ENCODE measurements around the gene PARD3. TPM values are rescaled to one million over a fixed set of nuclear protein-coding genes. Genes with fewer than 3 reads are reported as not detected.
A peak's percentile ranks its signal among the peaks of the same experiment; 100 is the strongest.

Gene PARD3
- total RNA-seq, 1 experiment from 2014 or later: 57.4 TPM

DNA sequence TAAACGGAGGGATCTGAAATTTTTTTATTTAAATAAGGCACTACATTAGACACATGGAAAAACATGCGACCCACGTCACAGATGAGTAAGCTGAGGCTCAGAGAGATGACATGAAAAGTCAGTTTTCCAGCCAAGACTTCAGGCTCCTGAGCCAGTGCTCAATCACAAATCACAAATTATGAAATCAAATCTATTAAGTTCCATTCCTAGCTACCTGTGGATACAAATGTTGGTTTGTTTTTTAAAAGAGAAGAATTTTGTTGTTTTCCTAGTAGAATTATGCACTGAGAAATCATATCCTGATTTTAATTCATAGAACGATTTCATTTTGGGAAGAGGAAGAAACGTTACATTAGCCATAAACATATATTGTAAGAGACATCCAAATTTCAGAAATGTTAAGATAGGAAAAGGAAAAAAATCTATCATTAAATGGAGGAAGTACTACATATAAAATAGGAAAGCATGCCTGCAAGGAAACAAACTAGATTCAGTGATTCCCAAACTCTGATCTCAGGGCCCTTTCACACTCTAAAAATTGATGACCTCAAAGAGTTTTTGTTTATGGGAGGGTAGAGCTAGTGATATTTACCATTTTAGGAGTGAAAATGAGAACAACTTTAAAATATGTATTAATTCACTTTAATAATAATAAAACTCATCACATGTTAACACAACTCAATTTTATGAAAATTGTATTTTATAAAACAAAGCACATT is 340.4 kb downstream of the PARD3 start:
- no peak overlapping the region for H3K4me3 ChIP-seq
- no peak for DNase-seq
- H3K27ac ChIP-seq: no peak overlapping the region
- no peak overlapping the region for H2AFZ ChIP-seq
- no peaks in the 10 kb centered on the region for H3K79me2 ChIP-seq (ENCODE audit: low read depth)
- H3K9me2 ChIP-seq (ENCODE audit: insufficient read depth): no peaks in the 10 kb centered on the region
- POLR2A ChIA-PET (ENCODE audit: unreplicated experiment): no interaction called here
- no peaks in the 10 kb centered on the region for H3F3A ChIP-seq (ENCODE audit: insufficient read depth, low read depth)
- BruUV-seq (replicated peaks): no TSS peak
- H3K4me2 ChIP-seq: no peak overlapping the region
- CTCF ChIA-PET: no interaction called here
- H3K9me3 ChIP-seq (ENCODE audit: insufficient read depth, low read depth): no peaks in the 10 kb centered on the region
- no peaks in the 10 kb centered on the region for H3K27me3 ChIP-seq (ENCODE audit: insufficient read depth, low read depth)
- no peak for TF ChIP-seq EZH2 (IDR thresholded peaks at IDR 0.05; ENCODE audit: low read depth)
- no peak for TF ChIP-seq CTCF (conservative IDR thresholded peaks at IDR 0.05)
- H3K4me1 ChIP-seq (replicated peaks; ENCODE audit: insufficient read depth): no peaks in the 10 kb centered on the region
- intact Hi-C loops (cut with micrococcal nuclease; ENCODE audit: unreplicated experiment): no loop called here
- no peaks in the 10 kb centered on the region for H4K20me1 ChIP-seq (ENCODE audit: insufficient read depth)
- H3K36me3 ChIP-seq (ENCODE audit: low read depth): no peaks in the 10 kb centered on the region

- Histone ChIP-seq H3F3A (ENCODE audit: insufficient read depth, low read depth) (no peaks in the 10 kb centered on the region), H3K4me1 (replicated peaks; ENCODE audit: insufficient read depth) (no peaks in the 10 kb centered on the region), H3K79me2 (ENCODE audit: low read depth) (no peaks in the 10 kb centered on the region), H2AFZ (no peak overlapping the region), H3K27ac (no peak overlapping the region), H4K20me1 (ENCODE audit: insufficient read depth) (no peaks in the 10 kb centered on the region), H3K4me2 (no peak overlapping the region), H3K36me3 (ENCODE audit: low read depth) (no peaks in the 10 kb centered on the region), H3K9me3 (ENCODE audit: insufficient read depth, low read depth) (no peaks in the 10 kb centered on the region), H3K4me3 (no peak overlapping the region), H3K27me3 (ENCODE audit: insufficient read depth, low read depth) (no peaks in the 10 kb centered on the region), H3K9me2 (ENCODE audit: insufficient read depth) (no peaks in the 10 kb centered on the region)
- no peak for TF ChIP-seq EZH2 (IDR thresholded peaks at IDR 0.05; ENCODE audit: low read depth)
- TF ChIP-seq CTCF (conservative IDR thresholded peaks at IDR 0.05): no peak
- ChIA-PET CTCF (no interaction called here), POLR2A (ENCODE audit: unreplicated experiment) (no interaction called here)
- DNase-seq: peak in 1 of 2 experiments; percentile 52
- intact Hi-C loops (cut with micrococcal nuclease; ENCODE audit: unreplicated experiment): no loop called here
- BruUV-seq (replicated peaks): no TSS peak
These were observed 341.1 kb downstream of the PARD3 start for GRCh38 chr10:34474009-34474376.

DNA sequence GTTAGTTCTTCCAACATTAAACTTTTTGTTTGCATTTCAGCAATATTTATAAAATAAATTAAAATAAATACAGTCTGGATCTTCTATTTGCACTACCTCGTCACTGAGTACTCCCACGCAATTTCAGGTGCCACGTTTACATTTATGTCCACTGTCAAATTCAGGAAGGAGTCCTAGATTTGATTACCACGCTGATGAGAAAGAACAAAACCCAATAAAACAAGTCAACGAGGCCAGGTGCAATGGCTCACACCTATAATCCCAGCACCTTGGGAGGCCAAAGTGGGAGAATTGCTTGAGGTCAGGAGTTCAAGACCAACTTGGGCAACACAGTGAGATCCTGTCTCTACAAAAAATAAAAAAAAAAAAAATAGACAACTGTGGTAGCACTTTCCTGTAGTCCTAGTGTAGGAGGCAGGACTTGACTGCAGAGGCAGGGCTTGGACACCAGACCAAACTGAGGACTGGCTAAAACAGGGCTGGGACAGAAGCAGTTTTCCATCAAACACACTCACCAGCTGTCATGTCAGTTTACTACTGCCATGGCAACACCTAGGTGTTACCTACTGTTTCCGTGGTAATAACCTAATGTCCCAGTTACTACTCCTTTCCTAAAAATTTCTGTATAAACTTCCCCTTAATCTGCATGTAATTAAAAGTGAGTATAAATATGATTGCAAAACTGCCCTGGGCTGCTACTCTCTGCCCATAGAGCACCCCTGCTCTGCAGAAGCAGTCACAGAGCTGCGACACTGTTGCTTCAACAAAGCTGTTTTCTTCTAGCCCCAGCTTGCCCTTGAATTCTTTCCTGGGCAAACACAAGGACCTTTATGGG is 341.7 kb downstream of the PARD3 start:
- TF ChIP-seq EZH2 (IDR thresholded peaks at IDR 0.05; ENCODE audit: low read depth) (no peak), CTCF (conservative IDR thresholded peaks at IDR 0.05) (no peak)
- Histone ChIP-seq H3K79me2 (ENCODE audit: low read depth) (no peaks in the 10 kb centered on the region), H3F3A (ENCODE audit: insufficient read depth, low read depth) (no peaks in the 10 kb centered on the region), H3K4me3 (no peak overlapping the region), H4K20me1 (ENCODE audit: insufficient read depth) (no peaks in the 10 kb centered on the region), H3K9me2 (ENCODE audit: insufficient read depth) (no peaks in the 10 kb centered on the region), H2AFZ (no peak overlapping the region), H3K36me3 (ENCODE audit: low read depth) (no peaks in the 10 kb centered on the region), H3K27ac (no peak overlapping the region), H3K4me2 (no peak overlapping the region), H3K9me3 (ENCODE audit: insufficient read depth, low read depth) (no peaks in the 10 kb centered on the region), H3K27me3 (ENCODE audit: insufficient read depth, low read depth) (no peaks in the 10 kb centered on the region), H3K4me1 (replicated peaks; ENCODE audit: insufficient read depth) (no peaks in the 10 kb centered on the region)
- intact Hi-C loops (cut with micrococcal nuclease; ENCODE audit: unreplicated experiment): no loop called here
- ChIA-PET POLR2A (ENCODE audit: unreplicated experiment) (no interaction called here), CTCF (no interaction called here)
- no peak for DNase-seq
- BruUV-seq (replicated peaks): no TSS peak
